H54 (cell line): ENCODE results near the gene LRRC46.

Experiments used
- DNase-seq: peaks from one replicate; pipeline ENCODE4 v3.0.0; 2011; ENCODE audit warnings: low spot score, mixed read lengths; ENCODE audit not compliant: insufficient read length
- FAIRE-seq: peaks from 3 replicates; lab custom pipeline; 2011; peaks lifted over from hg19 to GRCh38; lab: Jason Lieb, UNC
- POLR2A ChIP-seq: IDR thresholded peaks from 2 replicates; pipeline ENCODE4 v1.6.1; 2011; ENCODE audit warnings: low read depth, mild to moderate bottlenecking, low read length

Gene LRRC46

GRCh38 chr17:47846716-47847340, 15.4 kb downstream of the LRRC46 start:
- DNase-seq (no peak), FAIRE-seq (no peak)
- no peak for TF ChIP-seq POLR2A

- FAIRE-seq (no peak), DNase-seq (no peak)
- no peak for TF ChIP-seq POLR2A
Observed at GRCh38 chr17:47847341-47848197, 16.1 kb downstream of the LRRC46 start.

GRCh38 chr17:47848198-47848513, 16.7 kb downstream of the LRRC46 start:
- no peak for FAIRE-seq
- no peak for TF ChIP-seq POLR2A
- DNase-seq: no peak

GRCh38 chr17:47850373-47850691, 18.9 kb downstream of the LRRC46 start:
- FAIRE-seq (no peak), DNase-seq (no peak)
- no peak for TF ChIP-seq POLR2A

- peak; percentile 80 for TF ChIP-seq POLR2A
- FAIRE-seq (no peak), DNase-seq (peak; percentile 98)
Observed at GRCh38 chr17:47850692-47851573, 19.5 kb downstream of the LRRC46 start, which contains the start of gene SP6. Gene SP6, minus strand, starts transcription at chr17:47851163. Its CDS starts 2,734 bp downstream, at chr17:47848429.

- no peak for FAIRE-seq
- no peak for TF ChIP-seq POLR2A
- no peak for DNase-seq
Observed at GRCh38 chr17:47851764-47852112, 20.3 kb downstream of the LRRC46 start.

GRCh38 chr17:47852113-47852949, 20.9 kb downstream of the LRRC46 start:
- TF ChIP-seq POLR2A: no peak
- DNase-seq (no peak), FAIRE-seq (no peak)

- no peak for TF ChIP-seq POLR2A
- DNase-seq (no peak), FAIRE-seq (no peak)
Observed at GRCh38 chr17:47853616-47854015, 22.1 kb downstream of the LRRC46 start.

GRCh38 chr17:47855737-47856136, 24.3 kb downstream of the LRRC46 start:
- DNase-seq (no peak), FAIRE-seq (no peak)
- no peak for TF ChIP-seq POLR2A

GRCh38 chr17:47856830-47857229, 25.4 kb downstream of the LRRC46 start:
- no peak for TF ChIP-seq POLR2A
- FAIRE-seq (no peak), DNase-seq (no peak)

- no peak for TF ChIP-seq POLR2A
- FAIRE-seq (no peak), DNase-seq (no peak)
Observed at GRCh38 chr17:47857551-47858455, 26.3 kb downstream of the LRRC46 start.

GRCh38 chr17:47860386-47860785, 28.9 kb downstream of the LRRC46 start:
- no peak for DNase-seq
- FAIRE-seq: no peak
- TF ChIP-seq POLR2A: no peak
